NOMO-1 (cell line): ENCODE measurements around the gene ATRIP.

ENCODE experiments used
- DNase-seq, 2 experiments: peaks; one replicate each; lab custom pipeline; 2025; ENCODE audit not compliant: unreplicated experiment in 2 of 2; lab: John Stamatoyannopoulos, UW

The ATRIP gene

DNA sequence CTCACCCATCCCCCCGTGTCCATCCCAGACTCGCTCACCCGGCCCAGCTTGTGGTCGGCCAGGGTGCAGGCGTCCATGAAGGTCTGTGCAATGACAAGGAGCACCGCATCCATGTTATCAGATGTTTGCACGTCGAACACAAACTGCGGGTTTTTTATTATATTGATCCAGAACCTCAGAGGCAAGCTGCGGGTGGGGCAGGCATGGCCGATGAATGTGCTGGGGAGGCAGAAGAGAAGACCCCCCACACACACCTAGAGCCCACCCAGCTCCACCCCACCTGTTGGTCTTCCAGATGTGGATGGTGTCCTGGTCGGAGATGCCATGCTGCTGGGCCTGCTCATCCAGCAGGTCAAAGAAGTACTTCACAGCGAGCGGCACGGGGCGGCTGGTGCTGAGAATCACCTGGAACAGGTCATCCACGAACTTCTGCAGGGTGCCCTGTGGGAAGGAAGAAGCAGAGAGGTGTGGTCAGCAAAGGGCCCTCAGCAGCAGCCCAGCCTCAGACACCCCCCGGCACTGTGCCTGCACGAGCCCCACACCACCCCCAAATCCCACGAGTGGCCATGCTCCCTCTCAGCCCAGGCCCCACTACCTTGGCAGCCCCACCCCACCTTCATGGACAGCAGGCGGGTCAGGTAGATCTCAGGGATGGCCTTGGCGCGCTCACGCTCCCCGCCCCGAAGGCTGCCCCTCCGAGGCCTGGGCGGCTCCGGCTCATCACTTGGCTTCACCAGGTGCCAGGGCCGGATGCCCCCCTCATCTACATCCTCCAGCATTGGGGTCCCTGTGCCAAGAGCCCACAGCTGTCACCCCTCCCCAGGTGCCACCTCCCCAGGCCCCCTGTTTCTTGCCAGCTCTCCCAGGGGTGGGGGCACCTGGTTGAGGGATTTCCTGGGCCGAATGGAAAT, 37.0 kb upstream of the ATRIP start:
- DNase-seq, result no peak

DNA sequence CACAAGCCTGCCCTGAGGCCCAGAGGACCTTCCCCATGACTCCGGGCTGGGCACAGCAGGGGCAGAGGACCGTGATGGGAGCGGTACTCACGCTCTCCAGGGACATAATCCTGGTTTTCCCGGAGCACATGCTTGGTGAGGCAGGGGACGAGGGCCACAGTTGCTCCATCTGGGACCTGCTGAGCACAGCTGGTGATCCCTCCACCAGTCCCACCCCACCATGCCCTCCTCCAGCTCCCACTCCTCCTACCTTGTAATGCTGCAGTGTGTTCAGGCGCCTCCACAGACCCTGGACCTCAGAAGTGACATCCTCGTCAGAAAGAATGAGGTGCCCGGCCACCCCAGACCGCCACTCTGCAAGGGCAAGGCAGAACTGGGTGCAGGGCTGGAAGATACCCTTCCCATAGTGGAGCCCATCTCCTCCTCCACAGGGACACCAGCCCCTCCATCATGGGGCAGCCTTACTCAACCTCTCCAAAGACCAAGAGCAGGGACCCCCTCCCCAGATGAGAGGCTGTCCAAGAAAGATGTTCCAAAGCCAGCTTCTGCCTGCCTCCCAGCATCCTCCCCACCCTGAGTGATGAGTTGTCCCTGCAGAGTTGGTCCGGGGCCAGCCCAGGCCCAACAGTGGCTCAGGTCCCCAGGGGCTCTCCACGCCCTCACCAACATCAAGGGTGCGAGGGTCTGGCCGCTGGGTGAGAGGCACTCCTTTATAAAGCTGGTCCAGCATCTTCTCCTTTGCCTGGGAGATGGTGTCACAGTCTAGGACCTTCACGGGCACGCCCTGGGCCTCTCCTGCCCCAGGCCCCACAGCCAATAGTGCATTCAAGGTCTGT, 36.1 kb upstream of the ATRIP start:
- no peak for DNase-seq

DNA sequence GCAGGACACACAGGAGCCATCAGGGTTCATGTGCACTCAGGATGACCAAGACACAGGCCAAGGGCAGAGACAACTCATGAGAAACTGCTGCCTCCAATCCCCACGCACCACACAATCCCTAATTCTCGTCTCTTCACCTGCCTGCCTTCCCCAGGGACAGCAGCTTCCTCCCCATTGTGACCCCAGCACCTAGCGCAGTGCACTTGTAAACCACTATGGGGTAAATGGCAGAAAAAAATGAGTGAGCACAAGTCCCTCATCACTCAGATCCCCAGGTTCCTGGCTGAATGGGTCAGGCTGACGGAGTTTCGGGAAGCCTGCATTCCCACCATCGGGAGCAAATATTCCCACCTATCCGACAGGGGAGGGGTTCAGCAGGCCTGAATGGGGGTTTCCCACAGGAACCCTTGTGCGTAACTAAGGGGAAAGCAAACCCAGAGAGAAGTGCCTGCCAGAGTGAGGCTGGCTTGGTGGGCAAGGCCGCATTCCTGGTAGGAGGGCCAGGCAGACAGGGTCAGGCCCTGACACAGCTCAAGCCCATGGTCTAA, 35.4 kb upstream of the ATRIP start:
- no peak for DNase-seq

DNA sequence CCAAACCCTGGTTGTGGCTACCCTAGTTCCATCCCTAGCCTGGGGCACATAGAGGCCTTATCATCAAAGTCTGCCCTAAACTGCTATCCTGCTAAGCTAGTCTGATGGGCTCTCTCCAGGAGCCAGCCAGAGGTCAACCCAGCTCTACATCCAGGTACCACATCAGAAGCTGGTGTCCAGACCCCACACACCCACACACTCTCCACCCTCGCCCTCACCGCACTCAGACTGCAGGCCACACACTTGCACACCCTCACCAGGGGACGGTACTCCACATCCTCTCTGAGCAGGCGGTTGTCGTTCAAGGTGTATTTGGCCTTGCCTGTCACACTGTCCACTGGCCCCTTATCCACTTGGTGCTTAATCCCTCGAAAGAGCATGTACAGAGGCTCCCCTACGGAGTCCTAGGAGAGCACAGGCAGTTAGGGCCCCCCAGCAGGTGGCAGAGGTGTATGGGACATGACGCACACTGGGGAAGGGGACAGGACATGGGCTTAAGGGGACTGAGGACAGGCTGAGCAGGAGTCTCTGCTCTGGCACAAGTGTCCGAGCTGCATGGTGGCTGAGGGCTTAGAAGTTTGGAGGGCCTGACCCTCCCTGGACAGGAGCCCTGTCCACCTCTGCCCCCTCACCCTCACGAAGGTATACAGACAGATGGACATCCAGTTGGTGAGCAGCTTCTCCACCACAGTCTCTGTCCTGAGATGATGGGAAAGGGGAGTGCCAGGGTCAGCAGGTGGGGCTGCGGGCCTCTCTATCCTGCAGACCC, 34.7 kb upstream of the ATRIP start:
- no peak for DNase-seq

DNA sequence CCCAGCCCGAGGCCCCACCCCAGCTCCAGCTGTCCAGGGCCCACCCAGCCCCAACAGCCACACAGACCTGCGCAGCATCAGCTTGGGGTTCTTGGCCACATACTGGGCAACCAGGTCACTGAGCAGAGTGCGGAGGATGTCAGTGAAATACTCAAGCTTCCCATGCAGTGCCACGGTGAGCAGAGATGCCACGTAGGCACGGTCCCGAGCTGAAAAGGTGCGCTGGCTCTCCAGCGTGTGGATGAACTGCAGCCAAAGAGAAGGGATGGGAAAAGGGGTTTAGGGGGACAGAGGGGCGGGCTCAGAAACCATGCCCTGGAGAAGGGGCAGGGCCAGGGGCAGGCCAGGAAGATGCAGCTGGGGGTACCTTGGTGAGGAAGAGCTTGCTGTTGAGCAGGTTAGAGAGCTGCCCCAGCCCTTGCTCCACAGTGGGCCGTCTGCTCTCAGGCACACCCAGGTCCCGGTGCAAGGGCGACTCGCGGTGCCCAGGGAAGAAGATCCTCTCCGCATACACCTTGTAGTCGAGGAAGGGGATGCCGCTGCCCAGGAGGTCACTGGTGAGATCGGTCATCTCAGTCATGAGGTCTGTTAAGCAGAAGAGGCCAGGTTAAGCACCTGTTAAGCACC, 34.0 kb upstream of the ATRIP start:
- DNase-seq, result no peak

DNA sequence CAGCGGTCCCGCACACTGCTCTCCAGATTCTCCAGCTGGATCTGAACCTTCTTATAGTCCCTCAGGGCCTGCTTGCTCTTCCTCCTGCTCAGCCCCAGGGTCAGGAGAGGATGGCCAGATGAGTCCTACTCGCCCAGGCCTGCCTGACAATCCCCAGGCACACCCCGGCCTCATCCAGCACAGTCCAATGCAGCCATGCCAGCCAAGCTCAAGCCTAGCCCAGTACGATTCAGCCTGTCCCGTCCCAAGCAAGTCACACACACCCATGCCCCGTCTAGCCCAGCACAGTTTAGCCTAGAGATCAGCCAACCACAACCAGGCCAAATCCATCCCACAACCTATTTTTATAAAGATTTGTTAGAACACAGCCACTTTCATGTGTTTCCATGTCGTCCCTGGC, 33.5 kb upstream of the ATRIP start:
- no peak for DNase-seq

DNA sequence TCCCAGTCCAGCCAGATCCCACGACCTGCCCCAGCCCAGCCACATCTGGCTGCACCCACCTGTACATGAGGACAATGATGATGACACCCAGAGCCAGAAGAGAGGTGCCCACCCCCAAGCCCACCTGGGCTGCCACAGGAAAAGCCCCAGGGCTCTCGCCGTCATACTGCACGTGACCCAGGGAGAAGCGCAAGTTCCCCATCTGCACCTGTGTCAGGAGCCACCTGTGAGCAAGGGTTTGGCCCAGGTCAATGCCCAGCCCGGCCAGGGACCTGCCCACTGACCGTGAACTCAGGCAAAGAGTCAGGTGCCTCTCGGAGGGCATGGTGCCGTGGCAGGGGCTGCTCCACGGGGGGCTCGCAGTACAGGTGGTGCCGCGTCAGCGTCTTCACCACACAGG, 32.9 kb upstream of the ATRIP start:
- no peak for DNase-seq

DNA sequence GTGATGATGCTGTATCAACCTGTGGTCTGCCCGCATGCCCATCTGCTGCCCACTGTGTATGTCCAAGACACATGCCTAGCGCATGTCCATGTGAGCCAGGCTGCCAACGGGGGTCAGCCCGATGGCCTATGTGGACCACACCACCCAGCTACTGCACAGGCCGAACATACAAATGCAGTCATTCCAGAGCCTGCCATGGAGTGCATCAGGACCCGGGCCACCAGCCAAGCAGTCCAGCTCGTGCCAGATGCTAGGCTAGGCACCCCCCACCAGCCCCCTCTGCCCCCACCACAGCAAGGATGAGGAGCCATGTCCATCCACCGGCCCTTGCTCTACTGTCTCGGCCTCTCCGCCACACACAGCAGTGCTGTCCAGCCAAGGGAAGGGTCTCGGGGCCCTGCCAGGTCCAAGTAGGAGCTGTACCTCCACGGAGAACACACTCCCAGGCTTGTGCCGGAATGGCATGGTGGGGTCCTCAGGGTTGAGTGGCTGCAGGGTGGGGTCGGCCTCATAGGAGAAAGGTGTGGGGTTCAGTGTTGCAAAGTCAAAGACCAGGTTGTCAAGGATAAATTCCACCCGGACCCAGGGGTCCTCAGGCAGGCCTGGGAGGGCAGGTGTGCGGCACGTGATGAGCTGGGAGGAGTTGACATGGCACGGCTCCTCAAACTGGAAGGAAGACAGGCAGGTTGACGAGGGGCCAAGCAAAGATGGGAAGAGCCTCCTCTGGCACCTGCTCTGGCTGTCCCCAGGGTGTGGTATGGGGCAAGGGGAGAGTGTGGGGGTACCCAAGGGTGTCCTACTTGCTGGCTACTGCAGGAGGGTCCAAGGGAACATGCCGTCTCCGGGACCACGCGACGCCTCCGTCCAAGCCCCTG, 31.9 kb upstream of the ATRIP start:
- no peak for DNase-seq

DNA sequence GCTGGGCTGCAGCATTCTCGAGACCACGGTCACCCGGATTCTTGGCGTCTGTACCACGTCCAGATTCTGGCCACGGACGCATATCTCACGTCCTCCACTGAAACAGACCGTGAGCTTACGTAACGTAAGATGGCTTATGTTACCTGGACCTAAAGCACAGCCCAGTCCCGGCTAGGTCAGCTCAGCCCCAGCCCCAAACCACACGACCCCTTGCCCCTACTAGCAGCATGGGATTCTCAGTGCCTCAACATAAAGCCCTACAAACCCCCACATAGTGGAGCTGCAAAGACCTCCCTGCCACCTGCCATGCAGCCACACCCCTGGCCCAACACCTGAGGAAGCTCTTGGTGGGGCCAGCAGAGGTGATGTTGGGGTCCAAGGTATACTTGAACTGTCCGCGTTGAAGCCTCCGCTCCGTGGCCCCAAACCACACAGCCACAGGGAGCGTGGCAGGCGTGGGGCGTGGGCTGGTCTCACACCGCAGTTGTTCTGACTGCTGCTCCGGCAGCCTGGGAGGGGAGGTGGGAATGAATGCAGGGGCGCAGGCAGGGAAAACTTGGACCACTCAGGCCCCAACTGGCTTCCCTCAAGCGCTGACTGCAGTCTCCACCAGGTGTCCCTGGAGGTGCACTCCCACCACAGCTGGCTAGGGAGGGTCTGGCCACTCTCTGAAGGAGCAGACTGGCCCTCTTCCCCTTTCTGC, 31.1 kb upstream of the ATRIP start:
- DNase-seq, result no peak

DNA sequence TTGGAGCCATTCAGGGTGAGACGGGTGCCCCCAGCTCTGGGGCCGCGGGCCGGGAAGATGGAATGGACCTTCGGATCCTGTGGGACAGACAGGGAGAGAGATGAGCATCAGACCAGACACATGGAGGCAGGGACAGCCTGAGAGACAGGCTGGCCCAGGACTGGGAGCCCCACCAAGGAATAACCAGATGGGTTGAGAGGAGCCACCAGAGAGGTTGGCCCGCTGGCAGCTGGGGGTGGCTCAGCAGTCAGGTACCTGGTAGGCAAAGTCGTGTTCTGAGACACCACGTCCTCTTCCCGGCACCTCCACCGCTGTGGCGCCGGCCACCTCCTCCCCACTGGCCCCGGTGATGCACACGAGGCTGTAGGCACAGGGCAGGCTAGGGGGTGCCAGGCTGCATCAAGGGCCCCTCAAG, 30.4 kb upstream of the ATRIP start:
- no peak for DNase-seq

DNA sequence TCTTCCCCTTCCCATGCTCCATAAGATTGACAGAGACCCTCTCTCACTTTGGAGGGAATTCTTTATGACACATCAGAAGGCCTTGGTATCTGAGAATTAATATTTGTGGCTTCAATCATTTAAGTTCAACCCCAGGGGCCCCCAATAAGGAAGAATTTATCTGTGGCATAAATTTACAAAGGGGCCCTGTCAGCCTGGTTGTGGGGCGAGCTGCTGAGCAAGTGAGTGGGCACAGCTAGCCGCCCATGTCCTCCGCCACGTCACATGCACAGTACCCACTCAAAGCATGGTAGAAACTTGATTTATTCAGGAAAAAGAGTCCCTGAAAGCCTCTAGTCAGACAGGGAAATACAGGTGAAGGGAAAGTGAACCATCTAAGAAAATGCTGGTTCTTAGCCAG, 30.0 kb upstream of the ATRIP start:
- no peak for DNase-seq

DNA sequence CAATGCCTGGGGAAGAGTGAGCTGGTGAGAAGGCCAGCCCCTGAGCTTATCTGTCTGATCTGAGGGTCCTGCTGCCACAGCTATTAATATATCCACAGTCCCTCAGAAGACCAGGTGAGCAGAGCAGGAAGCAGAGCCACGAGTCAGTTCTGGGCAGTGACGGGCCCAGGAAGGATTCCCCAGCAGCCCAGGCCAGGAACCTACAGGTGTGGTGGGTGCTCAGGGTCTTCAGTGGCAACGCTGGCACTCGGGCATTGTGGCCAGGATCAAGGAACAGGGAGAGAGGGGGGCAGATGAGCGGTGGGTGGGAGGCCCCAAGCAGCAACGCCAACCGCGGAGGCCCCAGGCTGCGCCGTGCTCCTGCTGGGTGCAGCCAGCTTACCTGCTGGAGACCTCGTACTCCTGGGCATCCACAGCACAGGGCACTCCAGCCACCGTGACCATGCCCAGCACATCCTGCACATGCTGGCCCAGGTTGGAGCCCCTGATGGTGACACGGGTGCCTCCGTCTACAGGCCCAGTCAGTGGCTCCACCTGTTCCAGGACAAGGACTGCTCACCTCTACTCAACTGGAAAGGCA, 28.9 kb upstream of the ATRIP start:
- DNase-seq, result no peak

DNA sequence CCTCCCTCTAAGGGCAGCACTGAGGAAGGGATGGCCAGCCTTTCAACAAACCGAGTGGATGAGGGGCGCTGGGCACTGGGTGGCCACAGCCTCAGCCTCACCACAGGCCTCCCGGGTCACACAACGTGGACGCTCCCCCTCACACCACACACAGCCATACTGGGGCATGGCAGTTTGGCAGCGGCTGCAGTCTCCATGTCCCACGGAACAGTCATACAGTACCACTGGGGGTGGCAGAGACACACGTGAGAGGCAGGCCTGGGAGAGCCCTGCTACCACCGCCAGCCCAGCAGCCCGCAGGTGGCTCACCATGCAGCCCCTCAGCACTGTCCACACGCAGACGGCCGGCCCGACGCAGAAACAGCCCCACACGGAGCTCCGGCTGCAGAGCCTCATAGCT, 28.4 kb upstream of the ATRIP start:
- no peak for DNase-seq

DNA sequence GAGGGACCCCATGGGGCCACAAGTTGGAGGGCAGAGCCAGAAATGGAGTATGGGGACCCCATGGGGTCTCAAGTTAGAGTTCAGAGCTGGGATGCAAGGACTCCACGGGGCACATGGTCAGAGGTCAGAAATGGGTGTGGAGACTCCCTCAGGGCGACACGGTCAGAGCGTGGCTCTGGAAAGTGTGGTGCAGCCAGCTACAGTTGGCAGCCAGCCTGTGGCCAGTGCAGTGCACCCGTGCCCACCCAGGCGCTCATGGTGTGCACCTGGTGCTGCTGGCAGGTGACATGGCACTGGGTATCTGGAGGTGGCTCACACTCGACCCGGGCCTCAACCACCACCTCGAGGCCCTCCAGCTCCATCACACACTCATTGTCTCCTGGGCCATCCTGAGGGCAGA, 27.9 kb upstream of the ATRIP start:
- no peak for DNase-seq

DNA sequence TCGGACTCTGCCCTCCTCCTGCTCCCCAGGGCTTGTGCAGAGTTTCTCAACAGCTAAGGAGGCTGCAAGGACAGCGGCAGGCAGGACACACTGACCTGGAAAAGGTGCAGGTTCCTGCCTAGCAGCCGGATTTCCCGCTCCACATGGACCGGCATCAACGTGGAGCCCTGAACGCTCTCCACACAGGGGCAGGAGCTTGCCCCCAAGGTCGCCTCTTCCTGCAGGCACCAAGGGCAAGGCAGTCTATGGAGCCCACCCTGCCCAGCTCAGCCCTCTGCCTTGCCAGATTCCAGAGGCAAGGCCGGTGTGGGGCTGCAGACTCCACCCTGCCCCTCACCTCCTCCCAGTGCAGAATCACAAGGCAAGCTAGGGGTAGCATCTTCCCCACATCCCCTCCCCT, 27.4 kb upstream of the ATRIP start:
- DNase-seq, result no peak

DNA sequence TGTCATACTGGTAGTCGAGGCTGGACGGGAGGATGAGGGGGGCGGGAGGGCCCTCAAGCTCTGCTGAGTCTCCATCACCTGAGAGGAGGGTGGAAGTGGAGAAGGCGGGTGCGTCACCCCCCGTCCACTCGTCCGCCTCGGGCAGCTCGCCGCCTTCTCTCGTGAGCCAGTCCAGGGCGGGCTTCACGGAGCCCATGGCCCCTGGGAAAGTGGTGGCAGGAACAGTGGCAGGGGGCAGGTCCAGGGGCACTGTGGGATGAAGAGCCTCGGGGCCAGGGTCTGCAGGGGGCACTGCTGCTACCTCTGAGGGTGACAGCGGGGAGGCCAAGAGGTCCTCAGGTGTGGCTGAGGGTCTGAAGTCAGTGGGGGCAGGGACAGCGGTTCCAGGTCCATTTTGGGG, 26.9 kb upstream of the ATRIP start:
- no peak for DNase-seq

DNA sequence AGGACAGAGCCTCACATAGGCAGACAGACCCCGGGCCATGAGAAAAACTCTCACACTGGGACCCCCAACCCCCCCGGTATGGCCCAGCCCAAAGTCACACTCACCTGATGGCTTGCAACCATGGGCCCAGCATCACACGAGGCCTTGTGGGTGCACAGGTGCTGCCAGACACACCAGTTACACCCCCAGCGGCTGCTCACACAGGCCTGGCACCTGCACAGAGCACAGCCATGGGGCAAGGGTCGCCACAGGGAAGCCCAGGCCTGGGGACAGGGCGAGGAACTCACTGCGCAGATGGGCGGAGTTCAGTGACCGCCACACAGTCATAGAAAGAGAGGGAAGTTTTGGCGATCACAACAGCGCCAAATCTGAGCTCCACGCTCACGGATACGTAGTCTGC, 26.0 kb upstream of the ATRIP start:
- DNase-seq, result no peak

DNA sequence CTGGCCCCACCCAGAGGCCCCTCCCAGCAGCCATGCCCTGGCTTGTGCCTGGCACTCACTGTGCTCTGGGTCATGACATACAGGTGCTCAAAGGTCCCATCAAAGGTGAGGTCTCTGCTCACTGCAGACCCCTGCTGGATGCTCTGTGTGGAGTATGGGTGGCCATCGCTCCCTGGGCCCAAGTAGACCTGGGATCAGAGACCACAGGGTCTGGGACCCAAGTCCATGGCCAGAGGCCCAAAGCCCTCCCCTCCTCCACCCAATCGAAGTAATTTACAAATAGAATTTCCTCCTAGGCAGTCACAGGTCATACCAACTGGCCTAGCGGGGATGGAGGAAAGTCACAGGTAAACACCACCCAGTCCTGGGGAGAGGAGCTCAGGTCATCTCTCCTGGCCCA, 24.3 kb upstream of the ATRIP start:
- no peak for DNase-seq

DNA sequence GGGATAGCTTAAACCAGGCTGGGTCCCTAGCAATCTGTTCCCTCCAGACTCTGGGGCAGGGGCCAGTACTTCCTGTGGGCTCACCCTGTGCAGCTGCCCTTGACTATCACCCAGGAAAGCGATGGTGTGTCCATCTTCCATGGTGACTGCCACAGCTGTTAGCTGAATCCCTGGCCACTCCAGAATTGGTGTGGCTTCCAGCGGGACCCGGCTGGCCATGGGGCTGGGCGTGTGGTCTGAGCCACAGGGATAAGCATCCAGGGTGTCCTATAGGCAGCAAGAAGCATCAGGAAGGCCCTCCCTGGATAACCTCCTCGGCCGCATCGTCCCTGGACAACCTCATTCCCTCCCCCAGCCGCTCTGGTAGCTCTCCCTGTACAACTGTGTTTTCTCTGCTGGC, 23.9 kb upstream of the ATRIP start:
- DNase-seq, result no peak
